ENCODE results near the gene MCF2L2.

GRCh38 chr3:183193762-183194689 lies 234.4 kb downstream of the MCF2L2 start:
- TF ChIP-seq CTCF (IDR thresholded peaks at IDR 0.05) (no peak), ZFX (IDR thresholded peaks at IDR 0.05; ENCODE audit: borderline replicate concordance) (no peak)

Measured in 22Rv1 (cell line).